Ovary (tissue), 3 donors: ENCODE data around the gene GCC2.

ENCODE experiments used
- EP300 ChIP-seq: sonication (generic); formaldehyde crosslinking; IDR thresholded peaks from one replicate; pipeline ENCODE4 v1.6.1; 2017; ENCODE audit warnings: antibody characterized with exemption
- POLR2A ChIP-seq: fragments of 450-650 bp; IDR thresholded peaks from one replicate; pipeline ENCODE4 v1.6.1; 2017; ENCODE audit warnings: antibody characterized with exemption, mild to moderate bottlenecking, moderate library complexity
- TF ChIP-seq, protein P1 (sequence below), 3 donors: fragments of 450-650 bp in 2 of 3; fragments of 200-600 bp in 1 of 3; IDR thresholded peaks; one replicate each; pipeline versions ENCODE4 v1.5.1 to v1.8.0; 2016 to 2022; ENCODE audit warnings: antibody characterized with exemption in 3 of 3, mild to moderate bottlenecking in 1 of 3
- donor health status: DM: no; HTN: no; CAD: no.

- TF ChIP-seq, protein P1, sequence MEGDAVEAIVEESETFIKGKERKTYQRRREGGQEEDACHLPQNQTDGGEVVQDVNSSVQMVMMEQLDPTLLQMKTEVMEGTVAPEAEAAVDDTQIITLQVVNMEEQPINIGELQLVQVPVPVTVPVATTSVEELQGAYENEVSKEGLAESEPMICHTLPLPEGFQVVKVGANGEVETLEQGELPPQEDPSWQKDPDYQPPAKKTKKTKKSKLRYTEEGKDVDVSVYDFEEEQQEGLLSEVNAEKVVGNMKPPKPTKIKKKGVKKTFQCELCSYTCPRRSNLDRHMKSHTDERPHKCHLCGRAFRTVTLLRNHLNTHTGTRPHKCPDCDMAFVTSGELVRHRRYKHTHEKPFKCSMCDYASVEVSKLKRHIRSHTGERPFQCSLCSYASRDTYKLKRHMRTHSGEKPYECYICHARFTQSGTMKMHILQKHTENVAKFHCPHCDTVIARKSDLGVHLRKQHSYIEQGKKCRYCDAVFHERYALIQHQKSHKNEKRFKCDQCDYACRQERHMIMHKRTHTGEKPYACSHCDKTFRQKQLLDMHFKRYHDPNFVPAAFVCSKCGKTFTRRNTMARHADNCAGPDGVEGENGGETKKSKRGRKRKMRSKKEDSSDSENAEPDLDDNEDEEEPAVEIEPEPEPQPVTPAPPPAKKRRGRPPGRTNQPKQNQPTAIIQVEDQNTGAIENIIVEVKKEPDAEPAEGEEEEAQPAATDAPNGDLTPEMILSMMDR (IDR thresholded peaks at IDR 0.05): no peak
- no peak for TF ChIP-seq EP300
- TF ChIP-seq POLR2A: no peak
These were observed 99.4 kb downstream of the GCC2 start for GRCh38 chr2:108548208-108549003.
